IPS-11a (cell line): ENCODE results near the gene AHRR.

Source experiments
- H3K4me3 ChIP-seq: one replicate; pipeline ENCODE4 v1.5.1; 2013; ENCODE audit warnings: low read depth, low read length, control low read depth

AHRR gene

GRCh38 chr5:426392-426976, 105.0 kb downstream of the AHRR start:
- H3K4me3 ChIP-seq = no peak overlapping the region

DNA sequence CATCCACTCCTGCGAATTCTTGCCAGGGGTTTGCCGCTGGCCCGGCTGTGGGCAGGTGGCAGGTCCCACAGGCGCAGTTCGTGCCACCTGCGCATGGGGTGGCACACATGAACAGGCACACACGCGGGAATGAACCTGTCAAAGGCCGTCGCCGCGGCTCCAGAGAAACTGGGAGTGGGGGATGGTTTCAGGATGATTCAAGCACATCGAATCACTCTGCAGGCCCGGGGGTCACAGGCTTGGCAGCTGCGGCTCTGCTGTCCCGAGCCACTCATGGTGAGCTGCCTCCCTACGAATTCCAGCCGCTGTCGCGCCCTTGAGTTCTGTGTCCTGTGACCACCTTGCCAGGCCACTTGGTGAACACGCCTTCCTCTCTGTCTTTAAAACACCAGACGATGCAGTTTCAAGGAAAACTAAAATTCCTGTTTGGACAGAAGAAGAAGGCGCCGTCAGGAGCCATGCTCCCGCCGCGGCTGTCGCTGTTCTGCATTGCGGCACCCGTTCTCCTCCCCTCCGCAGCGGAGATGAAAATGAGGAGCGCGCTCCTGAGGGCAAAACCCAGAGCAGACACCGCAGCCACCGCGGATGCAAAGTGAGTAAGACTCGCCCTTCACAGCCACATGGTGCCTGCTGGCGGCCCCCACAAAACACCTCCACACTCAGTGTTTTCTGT, 106.0 kb downstream of the AHRR start:
- no peak overlapping the region for H3K4me3 ChIP-seq

DNA sequence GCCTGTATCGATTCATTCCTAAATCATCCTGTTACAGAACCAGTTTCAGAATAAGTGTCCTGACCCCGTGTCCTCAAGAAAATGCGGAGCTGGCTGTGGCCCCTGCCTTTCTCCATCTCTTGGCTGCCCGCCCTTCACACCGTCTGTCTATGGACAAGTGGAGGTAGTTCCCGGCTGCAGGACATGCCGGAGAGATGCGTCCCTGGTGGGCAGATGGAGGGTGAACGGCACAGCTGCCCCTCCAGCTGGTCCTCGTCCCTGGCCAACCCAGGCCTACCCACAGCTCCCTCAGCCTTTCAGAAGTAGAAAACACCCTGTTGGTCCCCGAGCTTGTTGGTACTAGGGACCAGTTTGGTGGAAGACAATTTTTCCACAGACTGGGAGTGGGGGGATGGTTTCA, 106.7 kb downstream of the AHRR start:
- H3K4me3 ChIP-seq = no peak overlapping the region

GRCh38 chr5:428754-429452, 107.4 kb downstream of the AHRR start:
- H3K4me3 ChIP-seq = no peak overlapping the region

DNA sequence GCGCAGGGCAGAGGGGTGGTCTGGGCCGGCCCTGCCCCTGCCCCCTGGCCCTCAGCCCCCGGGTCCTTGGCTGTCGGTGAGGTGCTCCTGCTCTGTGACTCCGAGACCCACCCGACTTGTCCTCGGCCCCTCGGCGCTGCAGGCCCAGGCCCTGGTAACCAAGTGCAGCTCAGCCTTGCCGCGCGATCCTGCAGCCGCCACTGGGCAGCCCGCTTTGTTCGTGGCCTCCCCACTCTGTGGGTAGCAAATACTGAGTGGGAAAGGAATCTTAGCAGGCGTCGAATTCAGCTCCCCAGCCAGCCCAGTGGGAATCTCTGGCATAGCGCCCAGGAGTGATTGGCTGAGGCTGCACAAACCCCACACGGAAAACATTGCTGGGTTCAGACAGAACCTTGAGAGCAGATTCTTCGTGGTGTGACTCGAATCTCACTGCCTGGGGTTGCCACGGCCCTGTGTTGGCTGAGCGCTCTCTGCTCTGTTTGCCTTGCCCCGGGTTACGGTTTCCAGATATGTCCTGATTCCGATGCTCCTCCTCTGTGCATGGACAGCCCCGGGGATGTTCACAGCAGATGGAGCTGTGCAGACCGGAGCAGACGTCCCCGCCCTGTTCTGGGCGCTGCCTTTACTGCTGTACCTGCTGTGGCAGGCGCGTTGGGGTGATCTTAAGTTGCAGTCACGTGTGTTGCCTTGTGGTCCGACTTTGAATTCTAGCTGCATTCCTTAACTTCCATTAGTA, 108.1 kb downstream of the AHRR start:
- H3K4me3 ChIP-seq = no peak overlapping the region

DNA sequence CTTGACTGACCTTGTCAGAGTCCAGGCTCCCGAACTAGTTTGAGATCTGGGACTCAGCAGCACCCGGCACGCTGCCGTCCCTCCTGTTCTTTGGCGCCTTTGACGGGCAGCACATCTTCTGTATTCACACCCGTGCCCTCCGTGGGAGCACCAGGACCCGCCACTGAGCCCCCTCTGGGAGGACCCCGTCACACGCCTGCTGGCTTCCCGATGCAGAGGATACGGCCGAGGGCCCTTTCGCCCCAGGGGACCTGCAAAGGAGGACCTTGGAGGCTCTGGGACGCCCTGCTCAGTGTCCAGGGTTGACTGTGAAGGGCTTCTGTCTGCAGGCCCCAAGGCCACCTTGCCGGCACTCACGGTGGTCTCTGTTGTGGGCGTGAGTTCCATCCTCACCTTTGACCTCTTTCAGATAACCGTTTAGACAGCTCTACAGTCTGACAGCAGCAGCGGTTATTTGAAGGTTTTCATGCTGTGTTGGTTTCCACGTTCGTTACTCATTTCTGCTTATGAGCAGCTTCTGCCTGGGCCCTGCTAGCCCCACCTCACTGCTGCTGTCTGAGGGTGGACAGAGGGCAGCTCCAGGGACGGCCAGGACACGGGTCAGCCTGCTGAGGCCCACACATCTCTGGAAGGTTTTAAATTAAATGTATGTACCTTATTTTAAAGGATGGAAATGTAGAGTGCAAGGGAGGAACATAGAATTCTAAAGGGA, 108.9 kb downstream of the AHRR start:
- no peak overlapping the region for H3K4me3 ChIP-seq

GRCh38 chr5:431001-431710, 109.6 kb downstream of the AHRR start:
- H3K4me3 ChIP-seq = no peak overlapping the region

DNA sequence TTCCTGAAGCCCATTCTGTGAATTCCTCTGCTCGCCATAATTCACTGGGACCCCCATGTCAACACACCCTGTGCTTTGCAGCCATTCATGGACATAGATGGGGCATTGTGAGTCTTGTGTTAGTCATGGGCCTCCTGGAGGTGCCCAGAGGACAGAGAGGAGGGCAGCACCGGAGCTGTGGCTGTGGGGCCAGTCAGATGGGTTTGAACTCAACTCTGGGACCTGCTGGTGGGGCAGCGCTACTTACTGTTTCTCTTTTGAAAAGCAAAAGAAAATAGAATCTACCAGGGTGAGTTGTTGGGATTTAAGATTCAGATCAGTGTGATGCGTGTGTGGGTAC, 110.2 kb downstream of the AHRR start:
- no peak overlapping the region for H3K4me3 ChIP-seq

DNA sequence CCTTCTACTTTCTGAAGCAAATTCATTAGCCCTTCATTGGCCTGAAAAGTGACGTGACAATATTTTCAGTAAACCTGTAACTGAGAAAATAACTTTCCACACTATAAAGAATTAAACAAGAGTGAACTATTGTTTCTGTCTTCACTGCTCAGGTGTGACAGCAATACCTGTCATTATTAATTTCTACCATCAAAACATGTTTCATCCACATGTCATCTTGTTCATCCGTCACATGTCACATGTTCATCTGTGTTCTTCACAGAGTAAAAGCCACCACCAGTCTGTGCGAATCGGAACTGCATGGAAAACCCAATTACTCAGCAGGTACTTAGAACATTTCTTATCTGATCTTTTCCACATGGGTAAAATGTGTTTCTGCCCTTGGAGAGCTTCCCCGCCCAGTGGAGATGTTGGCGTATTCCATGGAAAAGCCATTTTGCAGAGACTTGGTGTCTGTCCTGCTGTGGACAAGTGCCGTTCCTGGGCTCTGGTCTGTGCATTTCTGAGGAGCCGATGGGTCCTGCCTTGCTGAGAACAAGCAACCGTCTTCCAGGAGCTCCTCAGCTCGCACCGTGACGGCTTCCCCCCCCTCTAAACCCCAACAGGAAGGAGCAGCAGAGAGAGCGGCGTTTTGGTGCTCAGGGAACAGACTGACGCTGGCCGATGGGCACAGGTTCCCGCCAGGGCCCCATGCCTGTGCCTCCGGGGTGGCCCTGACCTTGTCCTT, 110.8 kb downstream of the AHRR start:
- H3K4me3 ChIP-seq = no peak overlapping the region

- H3K4me3 ChIP-seq = no peak overlapping the region
Measured at GRCh38 chr5:432928-433791, 111.6 kb downstream of the AHRR start.

GRCh38 chr5:433836-434235, 112.3 kb downstream of the AHRR start:
- no peak overlapping the region for H3K4me3 ChIP-seq

GRCh38 chr5:434443-435146, 113.1 kb downstream of the AHRR start:
- no peak overlapping the region for H3K4me3 ChIP-seq

DNA sequence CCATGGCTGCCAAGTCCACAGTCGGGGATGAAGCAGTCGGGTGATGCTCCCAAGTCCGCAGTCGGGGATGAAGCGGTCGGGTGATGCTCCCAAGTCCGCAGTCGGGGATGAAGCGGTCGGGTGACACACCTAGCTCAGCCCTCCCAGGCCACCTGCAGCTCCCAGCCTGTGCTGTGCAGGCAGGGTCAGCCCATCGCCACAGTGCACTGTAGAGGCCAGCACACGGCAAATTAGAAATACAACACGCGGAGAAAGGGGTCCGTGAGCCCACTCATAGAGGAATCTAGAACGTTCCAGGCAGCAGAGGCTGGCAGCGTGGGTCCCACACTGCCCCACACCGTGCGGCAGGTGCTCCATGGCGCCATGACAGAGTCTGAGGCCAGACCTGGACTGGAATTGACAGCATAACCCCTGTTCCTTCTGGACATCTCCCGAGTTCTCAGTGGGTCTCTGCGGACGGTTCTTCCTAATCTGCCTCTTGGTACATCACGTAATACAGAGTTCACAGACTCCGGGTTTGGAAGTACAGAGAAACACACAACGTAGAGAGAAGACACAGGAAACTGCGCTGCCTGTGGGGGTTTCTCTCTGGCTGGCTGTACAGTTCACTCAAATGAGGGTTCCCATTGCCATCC, 113.8 kb downstream of the AHRR start:
- H3K4me3 ChIP-seq = no peak overlapping the region

- H3K4me3 ChIP-seq = no peak overlapping the region
Measured at GRCh38 chr5:435961-436640, 114.6 kb downstream of the AHRR start.

DNA sequence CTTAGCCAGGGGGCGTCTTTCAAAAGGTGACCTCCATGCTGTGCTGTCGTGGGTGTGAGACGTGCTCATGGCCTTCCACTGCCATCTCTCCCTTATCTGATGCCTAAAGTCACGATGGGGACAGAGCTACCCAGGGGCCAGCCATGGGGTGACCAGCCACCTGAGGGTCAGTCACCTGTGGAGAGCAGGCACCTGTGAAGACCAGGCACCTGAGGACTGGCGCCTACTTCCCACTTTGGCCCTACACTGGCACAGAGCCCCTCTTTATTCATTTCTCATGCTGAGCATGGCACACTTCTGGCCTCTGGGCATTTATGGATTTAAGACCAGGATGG, 115.1 kb downstream of the AHRR start:
- no peak overlapping the region for H3K4me3 ChIP-seq

DNA sequence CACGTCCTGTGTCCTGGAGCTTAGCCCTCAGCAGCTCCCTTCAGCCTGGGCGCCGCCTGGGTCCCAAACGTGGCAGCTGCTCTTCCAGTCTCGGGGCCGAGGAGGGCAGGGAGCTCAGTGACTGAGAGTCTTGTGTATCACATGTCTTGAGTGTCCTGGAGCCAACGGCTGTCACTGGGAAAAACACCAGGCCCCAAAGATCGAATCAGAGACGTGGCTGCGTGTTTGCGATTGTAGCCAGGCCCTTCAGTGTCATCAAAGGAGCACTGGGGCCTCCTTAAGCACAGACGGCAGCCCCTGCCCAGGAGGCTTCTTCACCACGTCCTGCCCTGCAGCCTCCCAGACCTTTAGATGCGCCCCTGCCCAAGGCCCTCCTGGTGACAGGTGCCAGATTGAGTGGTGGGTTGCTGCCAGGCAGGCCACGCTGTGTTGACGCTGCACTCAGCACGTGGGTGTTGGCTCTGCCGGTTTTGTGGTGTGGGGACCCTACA, 115.8 kb downstream of the AHRR start:
- H3K4me3 ChIP-seq = no peak overlapping the region

GRCh38 chr5:438481-438981, 117.0 kb downstream of the AHRR start:
- H3K4me3 ChIP-seq = no peak overlapping the region
